ENCODE measurements around the gene TOB1. TPM values are rescaled to one million over a fixed set of nuclear protein-coding genes. Genes with fewer than 3 reads are reported as not detected.

Gene TOB1
- total RNA-seq, 1 experiment from 2014 or later, result 86.0 TPM

- H3K27ac ChIP-seq (ENCODE audit: low read depth, low read length), result no peak overlapping the region
- peaks cover 0 to 22% of the 10 kb centered on the region in 2 experiments; a peak in 2 of 4 replicates for H3K4me1 ChIP-seq (ENCODE audit: control insufficient read depth in 1 of 2, insufficient read depth in 2 of 2, low read length in 2 of 2)
- intact Hi-C loops (cut with micrococcal nuclease), result no loop called here
- TF ChIP-seq POLR2AphosphoS5 (IDR thresholded peaks at IDR 0.05; ENCODE audit: low read depth, low read length), result no peak
- TF ChIP-seq REST (IDR thresholded peaks at IDR 0.05; ENCODE audit: low read depth), result no peak
- TF ChIP-seq SRF (IDR thresholded peaks at IDR 0.05; ENCODE audit: low read depth), result no peak
- no peak for TF ChIP-seq SP1 (IDR thresholded peaks at IDR 0.05; ENCODE audit: low read depth)
- TF ChIP-seq, protein P1, sequence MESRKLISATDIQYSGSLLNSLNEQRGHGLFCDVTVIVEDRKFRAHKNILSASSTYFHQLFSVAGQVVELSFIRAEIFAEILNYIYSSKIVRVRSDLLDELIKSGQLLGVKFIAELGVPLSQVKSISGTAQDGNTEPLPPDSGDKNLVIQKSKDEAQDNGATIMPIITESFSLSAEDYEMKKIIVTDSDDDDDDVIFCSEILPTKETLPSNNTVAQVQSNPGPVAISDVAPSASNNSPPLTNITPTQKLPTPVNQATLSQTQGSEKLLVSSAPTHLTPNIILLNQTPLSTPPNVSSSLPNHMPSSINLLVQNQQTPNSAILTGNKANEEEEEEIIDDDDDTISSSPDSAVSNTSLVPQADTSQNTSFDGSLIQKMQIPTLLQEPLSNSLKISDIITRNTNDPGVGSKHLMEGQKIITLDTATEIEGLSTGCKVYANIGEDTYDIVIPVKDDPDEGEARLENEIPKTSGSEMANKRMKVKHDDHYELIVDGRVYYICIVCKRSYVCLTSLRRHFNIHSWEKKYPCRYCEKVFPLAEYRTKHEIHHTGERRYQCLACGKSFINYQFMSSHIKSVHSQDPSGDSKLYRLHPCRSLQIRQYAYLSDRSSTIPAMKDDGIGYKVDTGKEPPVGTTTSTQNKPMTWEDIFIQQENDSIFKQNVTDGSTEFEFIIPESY (IDR thresholded peaks at IDR 0.05; ENCODE audit: extremely low read depth, insufficient replicate concordance, low read length), result no peak
- no peak for TF ChIP-seq EZH2phosphoT487 (IDR thresholded peaks at IDR 0.05; ENCODE audit: borderline replicate concordance)
- TF ChIP-seq EGR1 (IDR thresholded peaks at IDR 0.05; ENCODE audit: low read depth), result no peak
- TF ChIP-seq ZFX (IDR thresholded peaks at IDR 0.05), result no peak
- TF ChIP-seq CEBPB (IDR thresholded peaks at IDR 0.05; ENCODE audit: low read depth), result no peak
- no peak for TF ChIP-seq EZH2 (IDR thresholded peaks at IDR 0.05)
- no peak for TF ChIP-seq YY1 (IDR thresholded peaks at IDR 0.05; ENCODE audit: extremely low read depth, insufficient replicate concordance, low read depth, low read length)
- TF ChIP-seq CBX3 (IDR thresholded peaks at IDR 0.05; ENCODE audit: low read depth), result no peak
- TF ChIP-seq ELF1 (IDR thresholded peaks at IDR 0.05; ENCODE audit: borderline replicate concordance, low read depth), result no peak
- no peak for TF ChIP-seq FOSL1 (IDR thresholded peaks at IDR 0.05; ENCODE audit: low read depth)
- no peak for TF ChIP-seq POLR2A (IDR thresholded peaks at IDR 0.05; ENCODE audit: borderline replicate concordance, extremely low read depth, insufficient read depth, insufficient read length)
- no peak for TF ChIP-seq TCF7L2 (IDR thresholded peaks at IDR 0.05; ENCODE audit: borderline replicate concordance, extremely low read depth, insufficient read depth, insufficient read length)
- no peak for TF ChIP-seq JUND (IDR thresholded peaks at IDR 0.05)
- no peak for TF ChIP-seq ZNF274 (IDR thresholded peaks at IDR 0.05; ENCODE audit: low read depth, low read length)
- TF ChIP-seq SIN3A (IDR thresholded peaks at IDR 0.05; ENCODE audit: low read depth), result no peak
- no peaks in the 10 kb centered on the region for H3K9me2 ChIP-seq (ENCODE audit: insufficient read depth)
- BruUV-seq (replicated peaks), result no TSS peak
- no peaks in the 10 kb centered on the region for H3K36me3 ChIP-seq (ENCODE audit: control insufficient read depth in 1 of 2, insufficient read depth in 2 of 2, low read length in 2 of 2)
- POLR2A ChIA-PET, result interaction anchor here (0.5 to 2.0 kb wide), 2 partner anchors 21 to 280 kb away, joined by 4 to 5 read pairs; partner anchors contain the start of gene TOB1
- H3K9ac ChIP-seq (ENCODE audit: low read length), result no peak overlapping the region
- H3K9me3 ChIP-seq (ENCODE audit: control insufficient read depth in 1 of 2, insufficient read depth in 1 of 2, low read depth in 1 of 2, low read length in 2 of 2), result no peaks in the 10 kb centered on the region
- DNase-seq (ENCODE audit: low read depth, low spot score), result no peak
- no peaks in the 10 kb centered on the region for H3K27me3 ChIP-seq (ENCODE audit: insufficient read depth, low read length)
- H3K4me2 ChIP-seq (ENCODE audit: low read length), result peak overlapping the region; percentile 41
- H3K4me3 ChIP-seq (replicated peaks in 1 of 2; ENCODE audit: low read depth in 1 of 2, low read length in 2 of 2), result no peak overlapping the region
- no peaks in the 10 kb centered on the region for H3K79me2 ChIP-seq (ENCODE audit: insufficient read depth, low read length)
- no peak; the same call in 1 of the 2 replicates for ATAC-seq
- RAD21 ChIA-PET (ENCODE audit: low non-redundant PET in 1 of 2, low total read pairs in 2 of 2, uncharacterized antibody in 2 of 2, unreplicated experiment in 2 of 2), result interaction anchor here in 1 of 2 experiments (0.6 kb wide), 1 partner anchor 211 kb away, joined by 4 read pairs; no protein-coding TSS in a partner anchor
- CTCF ChIA-PET, result interaction anchor here (1.0 to 6.8 kb wide), 3 partner anchors 18 to 62 kb away, joined by 3 to 127 read pairs (median 5); no protein-coding TSS in a partner anchor
- no peaks in the 10 kb centered on the region for H4K20me1 ChIP-seq (ENCODE audit: insufficient read depth)
- no peak overlapping the region for H2AFZ ChIP-seq (ENCODE audit: low read depth, low read length, poor library complexity, severe bottlenecking)
Observed at GRCh38 chr17:50845240-50846147, 20.7 kb downstream of the TOB1 start.
